GM13977 (cell line): Measurements from ENCODE around the gene YY1.

Source experiments
- DNase-seq: peaks from one replicate; pipeline ENCODE4 v3.0.0; 2012; ENCODE audit warnings: low spot score
- CTCF ChIP-seq: IDR thresholded peaks from 2 replicates; pipeline ENCODE4 v1.5.1; 2012; ENCODE audit warnings: mild to moderate bottlenecking, control low read depth; ENCODE audit not compliant: insufficient read depth; ENCODE audit errors: extremely low read depth, missing control alignments
- in situ Hi-C: fragments of 300-500 bp; cut with MboI; formaldehyde crosslinking; loops from one replicate; pipeline ENCODE4 v1.12.0; 2022; ENCODE audit warnings: low sequenced_read_pairs, low pct_unique_long_range_greater_than_20kb, mixed read lengths, inconsistent platforms; ENCODE audit not compliant: unreplicated experiment

The YY1 gene

GRCh38 chr14:100317912-100318808 lies 79.2 kb downstream of the YY1 start:
- in situ Hi-C loops = no loop called here
- peak; percentile 86 for DNase-seq

GRCh38 chr14:100320157-100320856 lies 81.4 kb downstream of the YY1 start:
- DNase-seq = no peak
- in situ Hi-C loops = no loop called here
- no peak for TF ChIP-seq CTCF

More at GRCh38 chr14:100317912-100318808, 79.2 kb downstream of the YY1 start:
- peak; percentile 85 for TF ChIP-seq CTCF

- in situ Hi-C loops = no loop called here
- no peak for DNase-seq
- TF ChIP-seq CTCF = no peak
Observed at GRCh38 chr14:100321473-100322137, 82.7 kb downstream of the YY1 start.

- in situ Hi-C loops = no loop called here
- TF ChIP-seq CTCF = no peak
- no peak for DNase-seq
Observed at GRCh38 chr14:100322138-100322957, 83.4 kb downstream of the YY1 start.

- in situ Hi-C loops = no loop called here
- TF ChIP-seq CTCF = no peak
- DNase-seq = no peak
Observed at GRCh38 chr14:100323121-100323941, 84.4 kb downstream of the YY1 start, which contains the start of gene SLC25A47. Gene SLC25A47, plus strand, starts transcription at chr14:100323339. Its CDS starts 76 bp downstream, at chr14:100323415.
